ENCODE measurements around the gene HTR4.

GRCh38 chr5:148623101-148623500 is 31.2 kb downstream of the HTR4 start:
- no peak for TF ChIP-seq CTCF (conservative IDR thresholded peaks at IDR 0.05; ENCODE audit: low read length)
- TF ChIP-seq EZH2phosphoT487 (IDR thresholded peaks at IDR 0.05; ENCODE audit: borderline replicate concordance) = no peak
